ENCODE data around the gene TPRN. TPM values are rescaled to one million over a fixed set of nuclear protein-coding genes. Genes with fewer than 3 reads are reported as not detected.

TPRN gene
- total RNA-seq, 4 donors from 2014 or later = 0.29 to 17.1 (median 5.5) TPM

DNA sequence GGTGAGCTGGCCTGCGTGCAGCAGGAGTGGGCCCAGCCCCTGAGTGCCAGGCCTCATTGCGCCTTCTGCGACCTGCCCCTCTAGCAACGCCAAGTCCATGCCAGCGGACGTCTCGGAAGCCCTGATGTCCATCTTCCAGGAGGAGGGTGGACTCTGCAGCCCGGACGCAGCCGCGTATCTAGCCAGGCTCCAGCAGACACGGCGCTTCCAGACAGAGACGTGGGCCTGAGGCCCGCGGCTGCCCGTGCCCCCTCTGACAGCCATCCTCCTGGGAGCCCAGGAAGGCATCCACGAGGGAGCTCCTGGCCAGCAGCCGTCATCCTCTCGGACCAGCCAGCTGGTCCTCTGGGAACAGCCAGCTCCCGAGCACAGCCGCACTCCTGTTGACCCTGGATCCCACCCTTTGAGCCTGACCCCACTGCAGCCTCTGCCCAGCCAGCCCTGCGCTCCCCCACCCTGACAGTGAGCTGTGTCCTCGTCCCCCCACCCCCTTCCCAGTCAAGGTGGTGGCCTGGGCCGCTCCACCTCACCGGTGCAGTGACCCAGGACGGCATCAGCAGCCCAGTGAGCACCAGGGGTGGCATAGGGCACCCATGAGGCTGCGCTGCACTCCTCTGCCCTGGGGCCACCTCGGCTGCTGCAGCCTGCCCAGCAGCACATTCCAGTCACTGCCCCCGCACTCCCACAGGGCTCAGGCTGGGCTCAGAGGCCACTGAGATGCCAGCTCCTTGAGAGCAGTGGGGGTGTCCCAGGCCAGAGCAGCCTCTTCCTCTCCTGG is 15.8 kb upstream of the TPRN start:
- no peak for DNase-seq
- H3K9me3 ChIP-seq = no peaks in the 10 kb centered on the region
- H3K4me1 ChIP-seq = peaks cover 0 to 7% of the 10 kb centered on the region in 2 donors
- TF ChIP-seq, protein P1, sequence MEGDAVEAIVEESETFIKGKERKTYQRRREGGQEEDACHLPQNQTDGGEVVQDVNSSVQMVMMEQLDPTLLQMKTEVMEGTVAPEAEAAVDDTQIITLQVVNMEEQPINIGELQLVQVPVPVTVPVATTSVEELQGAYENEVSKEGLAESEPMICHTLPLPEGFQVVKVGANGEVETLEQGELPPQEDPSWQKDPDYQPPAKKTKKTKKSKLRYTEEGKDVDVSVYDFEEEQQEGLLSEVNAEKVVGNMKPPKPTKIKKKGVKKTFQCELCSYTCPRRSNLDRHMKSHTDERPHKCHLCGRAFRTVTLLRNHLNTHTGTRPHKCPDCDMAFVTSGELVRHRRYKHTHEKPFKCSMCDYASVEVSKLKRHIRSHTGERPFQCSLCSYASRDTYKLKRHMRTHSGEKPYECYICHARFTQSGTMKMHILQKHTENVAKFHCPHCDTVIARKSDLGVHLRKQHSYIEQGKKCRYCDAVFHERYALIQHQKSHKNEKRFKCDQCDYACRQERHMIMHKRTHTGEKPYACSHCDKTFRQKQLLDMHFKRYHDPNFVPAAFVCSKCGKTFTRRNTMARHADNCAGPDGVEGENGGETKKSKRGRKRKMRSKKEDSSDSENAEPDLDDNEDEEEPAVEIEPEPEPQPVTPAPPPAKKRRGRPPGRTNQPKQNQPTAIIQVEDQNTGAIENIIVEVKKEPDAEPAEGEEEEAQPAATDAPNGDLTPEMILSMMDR (IDR thresholded peaks at IDR 0.05) = no peak
- no peak for TF ChIP-seq POLR2A (IDR thresholded peaks at IDR 0.05)
- no peak overlapping the region for H3K4me3 ChIP-seq
- no peaks in the 10 kb centered on the region for H3K27me3 ChIP-seq
- H3K27ac ChIP-seq = no peak overlapping the region
- no peaks in the 10 kb centered on the region for H3K36me3 ChIP-seq
- intact Hi-C loops (cut with DNase I; ENCODE audit: low total_unique reads) = no loop called here

DNA sequence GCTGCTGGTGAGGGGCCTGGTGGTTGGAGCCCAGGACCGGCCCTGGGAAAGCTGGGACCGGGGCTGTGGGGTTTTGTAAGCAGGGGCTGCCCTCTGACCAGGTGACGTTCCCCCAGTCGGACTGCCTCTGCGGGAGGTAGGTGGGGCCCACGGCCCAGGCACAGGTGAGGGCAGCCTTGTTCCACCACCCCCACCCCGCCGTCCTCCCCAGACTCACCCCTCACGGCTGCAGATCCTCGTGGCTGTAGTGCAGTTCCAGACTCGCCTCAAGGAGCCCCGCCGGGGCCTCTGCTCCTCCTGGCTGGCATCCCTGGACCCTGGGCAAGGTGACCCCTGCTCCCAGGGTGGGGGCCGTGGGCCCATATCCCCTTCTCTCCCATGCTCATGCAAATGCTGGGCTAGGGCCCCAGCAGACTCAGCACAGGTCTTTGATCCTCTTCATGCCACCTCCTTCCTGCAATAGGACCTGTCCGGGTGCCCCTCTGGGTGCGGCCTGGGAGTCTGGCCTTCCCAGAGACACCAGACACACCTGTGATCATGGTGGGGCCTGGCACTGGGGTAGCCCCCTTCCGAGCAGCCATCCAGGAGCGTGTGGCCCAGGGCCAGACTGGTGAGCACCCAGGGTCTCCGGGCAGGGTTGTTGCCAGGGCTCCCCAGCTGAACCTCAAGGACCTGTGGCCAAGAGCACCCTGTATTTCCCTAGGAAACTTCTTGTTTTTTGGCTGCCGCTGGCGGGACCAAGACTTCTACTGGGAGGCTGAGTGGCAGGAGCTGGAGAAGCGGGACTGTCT is 14.8 kb upstream of the TPRN start:
- H3K4me3 ChIP-seq = no peak overlapping the region
- no peaks in the 10 kb centered on the region for H3K27me3 ChIP-seq
- peaks cover 0 to 6% of the 10 kb centered on the region in 2 donors for H3K4me1 ChIP-seq
- H3K27ac ChIP-seq = no peak overlapping the region
- intact Hi-C loops (cut with DNase I; ENCODE audit: low total_unique reads) = no loop called here
- no peak for TF ChIP-seq POLR2A (IDR thresholded peaks at IDR 0.05)
- TF ChIP-seq, protein P1 (IDR thresholded peaks at IDR 0.05) = no peak
- no peaks in the 10 kb centered on the region for H3K9me3 ChIP-seq
- DNase-seq = no peak
- no peaks in the 10 kb centered on the region for H3K36me3 ChIP-seq

DNA sequence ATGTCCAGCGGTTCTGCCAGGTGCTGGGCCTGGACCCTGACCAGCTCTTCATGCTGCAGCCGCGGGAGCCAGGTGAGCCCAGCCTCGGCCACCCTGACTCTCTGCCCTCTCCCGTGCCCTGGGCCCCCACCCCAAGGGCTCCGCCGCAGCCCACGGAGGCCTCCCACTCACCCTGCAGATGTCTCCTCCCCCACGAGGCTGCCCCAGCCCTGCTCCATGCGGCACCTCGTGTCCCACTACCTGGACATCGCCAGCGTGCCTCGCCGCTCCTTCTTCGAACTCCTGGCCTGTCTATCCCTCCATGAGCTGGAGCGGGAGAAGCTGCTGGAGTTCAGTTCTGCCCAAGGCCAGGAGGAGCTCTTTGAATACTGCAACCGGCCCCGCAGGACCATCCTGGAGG is 14.1 kb upstream of the TPRN start:
- TF ChIP-seq, protein P1 (IDR thresholded peaks at IDR 0.05) = no peak
- TF ChIP-seq POLR2A (IDR thresholded peaks at IDR 0.05) = no peak
- Histone ChIP-seq H3K9me3 (no peaks in the 10 kb centered on the region), H3K27me3 (no peaks in the 10 kb centered on the region), H3K36me3 (no peaks in the 10 kb centered on the region), H3K4me3 (no peak overlapping the region), H3K27ac (no peak overlapping the region), H3K4me1 (peaks cover 0 to 6% of the 10 kb centered on the region in 2 donors)
- intact Hi-C loops (cut with DNase I; ENCODE audit: low total_unique reads) = no loop called here
- no peak for DNase-seq

DNA sequence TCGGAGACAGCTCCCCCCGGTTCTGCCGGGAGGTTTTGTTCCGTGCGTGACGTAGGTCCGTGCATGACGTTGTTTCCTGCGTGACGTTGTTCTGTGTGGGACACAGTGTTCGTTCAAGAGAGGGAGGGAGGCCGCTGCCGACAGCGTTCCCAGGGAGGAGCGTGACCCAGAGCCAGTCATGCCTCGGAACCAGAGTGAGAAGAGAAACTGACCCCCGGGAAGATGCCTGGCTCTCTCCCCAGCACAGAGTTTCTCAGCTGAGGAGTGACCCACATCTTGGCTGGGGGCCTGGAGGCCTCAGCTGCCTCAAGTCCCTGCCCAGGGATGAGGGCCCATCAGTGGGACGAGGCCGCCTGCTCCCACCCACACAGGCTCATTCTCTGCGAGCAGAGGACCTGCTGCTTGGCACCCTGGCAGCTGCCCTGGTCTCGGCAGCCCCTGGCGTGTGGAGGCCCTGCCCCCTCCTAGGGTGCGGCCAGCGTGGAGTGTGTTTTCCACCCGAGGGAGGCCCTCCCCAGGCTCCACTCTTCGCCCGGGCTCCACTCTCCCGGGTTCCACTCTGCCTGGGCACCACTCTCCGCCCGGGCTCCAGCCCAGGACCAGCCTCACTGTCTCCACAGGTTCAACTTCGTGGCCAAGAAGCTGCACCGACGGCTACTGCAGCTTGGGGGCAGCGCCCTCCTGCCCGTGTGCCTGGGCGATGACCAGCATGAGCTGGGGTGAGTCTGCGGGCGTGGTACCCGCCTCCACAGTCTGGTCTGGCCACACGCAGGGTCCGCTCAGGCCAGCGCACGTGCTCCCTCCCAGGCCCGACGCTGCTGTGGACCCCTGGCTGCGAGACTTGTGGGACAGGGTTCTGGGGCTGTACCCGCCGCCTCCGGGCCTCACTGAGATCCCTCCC is 12.9 kb upstream of the TPRN start:
- Histone ChIP-seq H3K27me3 (no peaks in the 10 kb centered on the region), H3K9me3 (no peaks in the 10 kb centered on the region), H3K4me3 (no peak overlapping the region), H3K36me3 (no peaks in the 10 kb centered on the region), H3K4me1 (peaks cover 0 to 6% of the 10 kb centered on the region in 2 donors), H3K27ac (no peak overlapping the region)
- TF ChIP-seq, protein P1 (IDR thresholded peaks at IDR 0.05) = no peak
- no peak for TF ChIP-seq POLR2A (IDR thresholded peaks at IDR 0.05)
- no peak for DNase-seq
- intact Hi-C loops (cut with DNase I; ENCODE audit: low total_unique reads) = no loop called here
